HL-60 (cell line): ENCODE results near the gene CD58.

Experiments
- GABPA ChIP-seq: IDR thresholded peaks from 2 replicates; pipeline ENCODE4 v1.6.1; 2012; ENCODE audit warnings: low read depth
- POLR2AphosphoS5 ChIP-seq: IDR thresholded peaks from 2 replicates; pipeline ENCODE4 v1.6.1; 2012; ENCODE audit warnings: low read depth
- TF ChIP-seq, protein P1 (sequence below): IDR thresholded peaks from one replicate; pipeline ENCODE4 v1.5.1; 2011; ENCODE audit warnings: low read length, control low read depth, inconsistent platforms; ENCODE audit not compliant: insufficient read depth

DNA sequence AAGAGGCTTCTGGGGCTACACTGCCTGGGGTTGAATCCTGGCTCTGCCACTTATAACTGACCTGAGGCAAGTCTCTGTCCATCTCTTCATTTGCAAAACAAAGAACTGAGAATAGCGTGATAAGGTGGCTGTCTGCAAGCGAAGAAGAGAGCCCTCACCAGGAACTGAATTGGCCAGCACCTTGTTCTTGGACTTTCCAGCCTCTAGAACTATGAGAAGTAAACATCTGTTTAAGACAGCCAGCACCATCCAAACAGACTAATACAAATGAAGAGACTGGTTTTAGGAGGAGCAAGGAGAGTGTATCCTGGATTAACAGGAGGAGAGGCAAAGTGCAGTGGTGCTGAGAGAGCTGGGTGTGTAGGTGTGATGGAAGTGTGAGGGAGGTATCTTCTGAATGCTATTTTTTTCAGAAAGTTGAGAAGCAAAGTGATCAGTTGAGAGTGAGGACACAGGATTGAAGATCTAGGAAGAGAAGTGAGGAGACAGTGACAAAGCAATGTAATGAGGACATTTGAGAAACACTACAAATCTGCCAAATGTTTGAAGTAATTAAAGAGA lies 59.3 kb downstream of the CD58 start:
- TF ChIP-seq, protein P1, sequence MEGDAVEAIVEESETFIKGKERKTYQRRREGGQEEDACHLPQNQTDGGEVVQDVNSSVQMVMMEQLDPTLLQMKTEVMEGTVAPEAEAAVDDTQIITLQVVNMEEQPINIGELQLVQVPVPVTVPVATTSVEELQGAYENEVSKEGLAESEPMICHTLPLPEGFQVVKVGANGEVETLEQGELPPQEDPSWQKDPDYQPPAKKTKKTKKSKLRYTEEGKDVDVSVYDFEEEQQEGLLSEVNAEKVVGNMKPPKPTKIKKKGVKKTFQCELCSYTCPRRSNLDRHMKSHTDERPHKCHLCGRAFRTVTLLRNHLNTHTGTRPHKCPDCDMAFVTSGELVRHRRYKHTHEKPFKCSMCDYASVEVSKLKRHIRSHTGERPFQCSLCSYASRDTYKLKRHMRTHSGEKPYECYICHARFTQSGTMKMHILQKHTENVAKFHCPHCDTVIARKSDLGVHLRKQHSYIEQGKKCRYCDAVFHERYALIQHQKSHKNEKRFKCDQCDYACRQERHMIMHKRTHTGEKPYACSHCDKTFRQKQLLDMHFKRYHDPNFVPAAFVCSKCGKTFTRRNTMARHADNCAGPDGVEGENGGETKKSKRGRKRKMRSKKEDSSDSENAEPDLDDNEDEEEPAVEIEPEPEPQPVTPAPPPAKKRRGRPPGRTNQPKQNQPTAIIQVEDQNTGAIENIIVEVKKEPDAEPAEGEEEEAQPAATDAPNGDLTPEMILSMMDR: no peak
- TF ChIP-seq GABPA (no peak), POLR2AphosphoS5 (no peak)
